Lung (tissue), 12 donors: Measurements from ENCODE around the gene VSIG2. TPM values are rescaled to one million over a fixed set of nuclear protein-coding genes. Genes with fewer than 3 reads are reported as not detected.

ENCODE experiments used
- ATAC-seq: fragments of 200-7000 bp; cut with Tn5 transposase; one replicate; pipeline ENCODE4 v1.9.1; 2020; ENCODE audit warnings: moderate number of reproducible peaks; ENCODE audit not compliant: insufficient read depth, low FRiP score
- DNase-seq, 3 donors: peaks; one replicate each; pipeline ENCODE4 v3.0.0-alpha.2; 2013 to 2017
- H3K27ac ChIP-seq, 2 donors: one replicate each; pipeline ENCODE4 v1.5.1; 2013; ENCODE audit warnings: mild to moderate bottlenecking in 2 of 2, moderate library complexity in 2 of 2, control low read depth in 1 of 2, inconsistent platforms in 1 of 2, low read depth in 1 of 2, low read length in 1 of 2
- H3K27me3 ChIP-seq, 3 donors: one replicate each; pipeline ENCODE4 v1.5.1; 2013; ENCODE audit warnings: low read length in 2 of 3; ENCODE audit not compliant: control insufficient read depth in 3 of 3, insufficient read depth in 3 of 3
- H3K36me3 ChIP-seq, 4 donors: one replicate each; pipeline ENCODE4 v1.5.1; 2013; ENCODE audit warnings: low read length in 4 of 4, mild to moderate bottlenecking in 1 of 4, moderate library complexity in 1 of 4; ENCODE audit not compliant: control insufficient read depth in 4 of 4, insufficient read depth in 4 of 4
- H3K4me1 ChIP-seq, 5 donors: one replicate each; pipeline ENCODE4 v1.5.1; 2013; ENCODE audit warnings: low read length in 5 of 5, mild to moderate bottlenecking in 2 of 5, moderate library complexity in 1 of 5; ENCODE audit not compliant: control insufficient read depth in 5 of 5, insufficient read depth in 5 of 5
- H3K4me3 ChIP-seq: one replicate; pipeline ENCODE4 v1.5.1; 2013; ENCODE audit warnings: mild to moderate bottlenecking, control low read depth, moderate library complexity
- H3K9ac ChIP-seq, 2 donors: one replicate each; pipeline ENCODE4 v1.5.1; 2013; ENCODE audit warnings: low read length in 2 of 2, control low read depth in 1 of 2; ENCODE audit not compliant: insufficient read depth in 1 of 2
- H3K9me3 ChIP-seq, 4 donors: one replicate each; pipeline ENCODE4 v1.5.1; 2013; ENCODE audit warnings: low read length in 3 of 4, mild to moderate bottlenecking in 1 of 4, moderate library complexity in 1 of 4; ENCODE audit not compliant: control insufficient read depth in 4 of 4, insufficient read depth in 3 of 4
- CTCF ChIP-seq: IDR thresholded peaks from 2 replicates; pipeline ENCODE4 v1.5.1; 2012; ENCODE audit warnings: mild to moderate bottlenecking; ENCODE audit errors: control extremely low read depth, extremely low read depth
- WGBS, 2 donors: extraction: QIAGEN DNeasy Blood & Tissue Kit; methylation state at CpG; one replicate each; pipeline ENCODE4 v1.1.7; 2013; 5-methylcytosine and 5-hydroxymethylcytosine counted together
- polyA plus RNA-seq, 2 donors: library from polyadenylated mRNA; stranded (reverse); fragments of 200-250 nt; gene quantifications; one replicate each; pipeline ENCODE4 v1.2.1, GENCODE V29; 2013
- total RNA-seq, 2 donors: library from RNA; depleted of rRNA in 1 of 2; stranded (reverse); fragments of >200 nt in 1 of 2; gene quantifications; one replicate each; pipeline ENCODE4 v1.2.1, GENCODE V29; 2014 to 2021
- donor health status: control.
- donor health status: control.
- donor health status: Bipolar disorder and iron deficiency.
- donor health status: healthy.
- donor health status: DM: yes; HTN: yes; CAD: no.

Gene VSIG2
- total and polyA plus RNA-seq, 4 donors: 20.2 to 39.8 (median 25.6) TPM

GRCh38 chr11:124717786-124718651, 34.0 kb downstream of the VSIG2 start:
- DNase-seq: peak; percentile 44 to 56 (median 51)
- peaks cover 0 to 13% (median 4%) of the 10 kb centered on the region in 5 donors for H3K4me1 ChIP-seq
- no peaks in the 10 kb centered on the region for H3K9me3 ChIP-seq
- no peak overlapping the region for H3K4me3 ChIP-seq
- H3K27me3 ChIP-seq: peaks cover 0 to 49% (median 28%) of the 10 kb centered on the region in 3 donors
- peak; percentile 57 for ATAC-seq
- H3K27ac ChIP-seq: peak overlapping the region in 1 of 2 donors; percentile 72
- WGBS, 2 donors: 1% methylated on average over 41 to 45 of the region's 45 CpGs
- H3K36me3 ChIP-seq: no peaks in the 10 kb centered on the region
- TF ChIP-seq CTCF: no peak
- no peak overlapping the region for H3K9ac ChIP-seq

GRCh38 chr11:124717421-124717785, 34.7 kb downstream of the VSIG2 start:
- no peak for DNase-seq
- H3K27ac ChIP-seq: peak overlapping the region in 1 of 2 donors; percentile 72
- 35 to 53% methylated on average over 7 of the region's 7 CpGs for WGBS, 2 donors
- no peak overlapping the region for H3K9ac ChIP-seq
- TF ChIP-seq CTCF: no peak
- H3K27me3 ChIP-seq: peaks cover 0 to 43% (median 28%) of the 10 kb centered on the region in 3 donors
- no peak overlapping the region for H3K4me3 ChIP-seq
- H3K4me1 ChIP-seq: peaks cover 0 to 13% (median 4%) of the 10 kb centered on the region in 5 donors
- ATAC-seq: no peak
- no peaks in the 10 kb centered on the region for H3K36me3 ChIP-seq
- no peaks in the 10 kb centered on the region for H3K9me3 ChIP-seq

GRCh38 chr11:124716591-124716990, 35.5 kb downstream of the VSIG2 start:
- Histone ChIP-seq H3K4me1 (peaks cover 0 to 13% (median 3%) of the 10 kb centered on the region in 5 donors), H3K36me3 (no peaks in the 10 kb centered on the region), H3K27ac (no peak overlapping the region), H3K9me3 (no peaks in the 10 kb centered on the region), H3K9ac (no peak overlapping the region), H3K27me3 (peaks cover 0 to 35% (median 28%) of the 10 kb centered on the region in 3 donors), H3K4me3 (no peak overlapping the region)
- DNase-seq (no peak), ATAC-seq (no peak)
- no peak for TF ChIP-seq CTCF
- 30 to 57% methylated on average over 3 of the region's 3 CpGs for WGBS, 2 donors
